ENCODE data around the gene RPS6KB2. TPM values are rescaled to one million over a fixed set of nuclear protein-coding genes. Genes with fewer than 3 reads are reported as not detected.
A peak's percentile ranks its signal among the peaks of the same experiment; 100 is the strongest.

The RPS6KB2 gene
- total and polyA plus RNA-seq, 9 of the 15 experiments (the other 6 are each of a cell fraction or from before 2014, with no cell fraction given): 0.42 to 122 (median 82.6) TPM

- TF ChIP-seq ZNF316 (IDR thresholded peaks at IDR 0.05): peak; percentile 84
- TF ChIP-seq SPI1 (IDR thresholded peaks at IDR 0.05; ENCODE audit: borderline replicate concordance, low read depth, low read length): peak; percentile 83
- TF ChIP-seq MAFG (tag; conservative IDR thresholded peaks at IDR 0.05): peak; percentile 46
- peak; percentile 78 for TF ChIP-seq C11orf30 (IDR thresholded peaks at IDR 0.05; ENCODE audit: low read depth)
- no peak for TF ChIP-seq ZNF121 (CRISPR knock-in tag; conservative IDR thresholded peaks at IDR 0.05)
- peak; percentile 43 for TF ChIP-seq MAFK (IDR thresholded peaks at IDR 0.05; ENCODE audit: low read length)
- DNase-seq (ENCODE audit: extremely low read depth in 1 of 4, low spot score in 3 of 4): no peak
- Histone ChIP-seq H3K27ac (ENCODE audit: extremely low read depth, low read depth, low read length) (no peak overlapping the region), H3K79me2 (ENCODE audit: control insufficient read depth, insufficient read depth, low read length) (peaks cover 8% of the 10 kb centered on the region), H3K4me1 (replicated peaks in 1 of 2; ENCODE audit: control insufficient read depth in 2 of 2, insufficient read depth in 2 of 2, low read length in 2 of 2) (peaks cover 7 to 33% of the 10 kb centered on the region in 2 experiments; a peak in 4 of 5 replicates), H4K20me1 (replicated peaks; ENCODE audit: control insufficient read depth, insufficient read depth, low read length) (no peaks in the 10 kb centered on the region), H3K27me3 (ENCODE audit: control insufficient read depth in 2 of 2, insufficient read depth in 2 of 2, low read length in 2 of 2) (no peaks in the 10 kb centered on the region), H3K4me3 (no peak overlapping the region), H3K9me1 (ENCODE audit: control insufficient read depth, insufficient read depth, low read length) (no peaks in the 10 kb centered on the region), H3K36me3 (ENCODE audit: control insufficient read depth, insufficient read depth, low read length) (no peaks in the 10 kb centered on the region), H3K9ac (ENCODE audit: insufficient read depth in 1 of 2, low read depth in 2 of 2, low read length in 2 of 2) (no peak overlapping the region), H3K9me3 (replicated peaks; ENCODE audit: control insufficient read depth, insufficient read depth, low read depth, low read length) (no peaks in the 10 kb centered on the region), H3K4me2 (ENCODE audit: insufficient read depth, low read length) (no peak overlapping the region), H2AFZ (ENCODE audit: low read depth, low read length) (no peak overlapping the region)
- WGBS (ENCODE audit: insufficient coverage, low coverage, missing lambda C conversion rate): 46% methylated on average over 9 of the region's 9 CpGs
- in situ Hi-C loops (cut with MboI): no loop called here
- no TSS peak for BruUV-seq (replicated peaks)
- intact Hi-C loops (cut with micrococcal nuclease): no loop called here
- ChIA-PET POLR2A (interaction anchor here (0.6 to 1.3 kb wide), 5 partner anchors 10 to 15 kb away, joined by 3 to 4 read pairs (median 3); partner anchors contain the start of gene PTPRCAP), CTCF (ENCODE audit: low intra/inter-chr PET ratio) (no interaction called here)
- no peak for FAIRE-seq
- no peak for ATAC-seq
Observed at GRCh38 chr11:67449116-67449844, 21.0 kb downstream of the RPS6KB2 start.

Measured in K562 (cell line).